Activated gamma-delta T cell treated with Interleukin-2 at 50 U/mL for 16 hours (primary cell): Measurements from ENCODE around the gene SELE.

Experiments
- DNase-seq: peaks from one replicate; pipeline ENCODE4 v3.0.0-alpha.2; 2020

SELE gene

DNA sequence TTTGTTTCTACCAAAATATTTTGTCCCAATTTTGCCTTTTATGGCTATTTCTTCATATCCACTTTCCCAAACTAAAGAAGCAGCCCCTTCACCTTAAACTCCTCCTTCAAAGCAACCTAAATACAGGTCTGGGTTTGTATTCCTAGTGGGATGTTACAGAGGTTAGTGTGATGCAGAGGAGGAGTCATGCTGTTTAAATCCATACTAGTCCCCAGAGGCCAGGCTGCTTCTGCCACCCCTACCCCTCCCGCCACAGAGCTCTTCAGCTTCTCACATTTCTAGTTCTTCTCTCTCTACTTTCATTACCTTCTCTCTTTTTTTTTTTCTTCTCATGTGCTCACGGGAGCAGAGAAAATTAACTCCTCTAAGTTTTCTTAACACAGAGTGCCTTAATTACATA, 51.8 kb downstream of the SELE start:
- no peak for DNase-seq

DNA sequence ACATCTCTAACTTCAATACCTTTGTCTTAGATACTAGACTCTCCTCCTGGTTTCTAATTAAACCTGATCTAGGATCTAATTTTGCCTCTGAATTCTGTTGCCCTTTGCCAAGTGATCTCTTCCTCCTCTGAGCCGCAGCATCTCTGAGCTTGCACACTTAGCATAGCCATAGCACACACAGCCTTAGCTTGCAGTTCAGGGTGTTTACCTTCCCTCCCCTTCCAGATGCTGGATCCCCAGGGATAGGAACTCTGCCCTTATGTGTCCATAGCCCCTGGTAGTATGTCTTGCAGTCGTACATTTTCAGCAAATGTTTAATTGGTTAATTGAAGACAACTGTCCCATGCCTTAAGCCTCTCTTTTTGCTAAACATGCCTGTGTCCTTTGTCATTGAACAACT, 52.7 kb downstream of the SELE start:
- DNase-seq, result no peak

DNA sequence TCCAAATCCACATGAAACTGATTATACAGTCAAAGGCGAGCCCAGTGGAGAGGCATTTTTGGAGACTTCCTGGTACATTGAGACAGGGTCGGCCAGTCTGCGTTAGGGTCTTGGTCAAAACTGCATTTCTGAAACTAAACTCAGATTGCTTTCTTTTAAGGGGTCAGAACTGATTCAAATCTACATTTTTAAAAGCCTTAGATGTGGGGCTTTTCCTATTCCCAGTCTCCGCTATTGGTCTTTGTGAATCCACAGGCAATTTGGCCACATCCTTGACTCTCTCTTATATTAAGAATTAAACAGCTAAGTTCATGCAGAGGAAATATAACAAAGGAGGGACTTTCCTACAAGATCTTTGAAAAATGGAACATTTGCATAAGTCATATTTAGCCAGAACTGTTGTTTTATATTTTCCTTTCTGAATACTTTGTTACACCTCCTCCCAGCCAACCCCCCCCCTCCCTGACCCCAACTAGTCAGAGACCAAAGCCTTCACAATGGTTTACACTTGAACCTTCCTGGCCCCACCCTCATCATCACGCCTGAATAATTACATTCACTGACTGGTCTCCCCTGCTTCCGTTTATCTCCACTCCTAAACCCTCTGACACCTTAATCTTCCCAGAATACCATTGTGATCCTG, 53.4 kb downstream of the SELE start:
- no peak for DNase-seq

DNA sequence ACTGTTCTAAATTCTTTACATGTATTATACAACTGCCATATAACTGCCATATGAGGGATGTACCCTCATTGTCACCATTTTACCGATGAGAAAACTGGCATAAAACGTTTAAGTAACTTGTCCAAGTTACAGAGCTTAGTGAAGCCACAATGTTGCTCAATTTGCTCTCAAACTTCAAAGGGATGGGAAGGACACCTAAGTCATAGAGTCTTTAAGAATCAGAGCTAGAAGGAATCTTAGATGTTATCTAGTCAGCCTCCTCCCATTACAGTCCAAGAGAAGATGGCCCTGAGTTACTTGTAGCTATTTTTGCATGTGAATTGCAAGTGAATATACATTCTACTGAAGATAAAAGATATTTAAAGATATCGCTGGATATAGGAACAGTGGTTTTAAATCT, 54.2 kb downstream of the SELE start:
- no peak for DNase-seq

DNA sequence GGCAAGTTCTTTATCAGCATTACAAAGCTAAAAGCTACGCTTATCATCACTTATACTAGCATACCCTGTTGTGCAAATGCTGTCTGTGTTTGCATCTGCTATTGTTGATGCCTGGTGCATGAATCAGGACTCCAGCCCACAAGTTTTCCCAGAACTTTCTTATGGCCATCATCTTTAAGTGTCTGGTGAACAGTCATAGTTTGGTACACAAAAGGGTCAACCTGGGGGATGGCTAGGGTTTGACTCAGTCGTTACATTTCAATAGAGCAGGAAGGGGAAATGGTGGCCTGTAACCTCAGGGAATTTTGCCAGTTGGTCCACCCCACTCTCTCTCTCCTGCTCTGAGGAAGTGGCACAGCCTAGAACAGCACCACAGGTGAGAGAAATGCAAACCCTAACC, 57.9 kb downstream of the SELE start:
- DNase-seq, result no peak
